ENCODE data around the gene ANO3.

GRCh38 chr11:26377619-26378018 lies 45.7 kb downstream of the ANO3 start:
- TF ChIP-seq CTCF (IDR thresholded peaks at IDR 0.05), result no peak
- no peak for TF ChIP-seq POLR2A (IDR thresholded peaks at IDR 0.05)
